A673 (cell line): ENCODE measurements around the gene GRID1. TPM values are rescaled to one million over a fixed set of nuclear protein-coding genes. Genes with fewer than 3 reads are reported as not detected.
"Not testable (repeated sequence)": the region's sequence is repeated elsewhere in the genome, so short reads cannot be mapped to it uniquely, and the experiment has no call there.

Experiments
- BruUV-seq: library from RNA; stranded (reverse); fragments of 400-500 nt; replicated peaks from 2 replicates; lab custom pipeline; 2021; lab: Mats Ljungman, UMichigan
- CTCF ChIA-PET: fragments of 300-600 bp; sonication (Branson Sonifier 250); formaldehyde crosslinking; loops from one replicate; lab custom pipeline; 2022; ENCODE audit warnings: antibody characterized with exemption; lab: Charles Lee
- POLR2A ChIA-PET: fragments of 300-600 bp; sonication (Branson Sonifier 250); formaldehyde crosslinking; loops from one replicate; lab custom pipeline; 2022; ENCODE audit warnings: antibody characterized with exemption; ENCODE audit not compliant: low non-redundant PET; lab: Charles Lee
- DNase-seq: peaks from one replicate; pipeline ENCODE4 v3.0.0-alpha.2; 2015; ENCODE audit warnings: low spot score
- H3K27ac ChIP-seq: fragments of 200-600 bp; sonication (generic); 2 replicates; pipeline ENCODE4 v1.5.1; 2016; ENCODE audit warnings: mixed run types, low read depth, mild to moderate bottlenecking, mixed read lengths, antibody characterized with exemption, low read length; ENCODE audit not compliant: poor library complexity, severe bottlenecking
- H3K27me3 ChIP-seq: fragments of 200-600 bp; sonication (generic); replicated peaks from 2 replicates; pipeline ENCODE4 v1.6.1; 2017; ENCODE audit warnings: mixed run types, low read depth, mild to moderate bottlenecking, mixed read lengths, antibody characterized with exemption, low read length; ENCODE audit not compliant: insufficient read depth, poor library complexity
- H3K36me3 ChIP-seq: fragments of 200-600 bp; sonication (generic); 2 replicates; pipeline ENCODE4 v1.6.1; 2016; ENCODE audit warnings: mixed run types, mild to moderate bottlenecking, mixed read lengths, antibody characterized with exemption, low read length; ENCODE audit not compliant: insufficient read depth, poor library complexity, severe bottlenecking
- H3K4me1 ChIP-seq: fragments of 200-600 bp; sonication (generic); 2 replicates; pipeline ENCODE4 v1.6.1; 2017; ENCODE audit warnings: mixed run types, mild to moderate bottlenecking, mixed read lengths, antibody characterized with exemption, low read length; ENCODE audit not compliant: insufficient read depth, poor library complexity, severe bottlenecking
- H3K4me3 ChIP-seq: fragments of 200-600 bp; sonication (generic); 2 replicates; pipeline ENCODE4 v1.5.1; 2016; ENCODE audit warnings: low read depth, mixed run types, mild to moderate bottlenecking, mixed read lengths, low read length; ENCODE audit not compliant: poor library complexity, severe bottlenecking
- H3K9me3 ChIP-seq: fragments of 200-600 bp; sonication (generic); 2 replicates; pipeline ENCODE4 v1.6.1; 2016; ENCODE audit warnings: mixed run types, low read depth, mild to moderate bottlenecking, mixed read lengths, antibody characterized with exemption, low read length; ENCODE audit not compliant: poor library complexity, severe bottlenecking
- EZH2 ChIP-seq: fragments of 200-600 bp; sonication (generic); IDR thresholded peaks from 2 replicates; pipeline ENCODE4 v1.6.1; 2017; ENCODE audit warnings: borderline replicate concordance, low read depth, mild to moderate bottlenecking, mixed read lengths, antibody characterized with exemption, low read length; ENCODE audit not compliant: poor library complexity, severe bottlenecking
- intact Hi-C: fragments of 100-400 bp; cut with micrococcal nuclease; formaldehyde crosslinking; loops from one replicate; pipeline ENCODE4 v1.10.0; 2022; ENCODE audit not compliant: unreplicated experiment
- total RNA-seq: library from RNA; stranded (reverse); gene quantifications from 2 replicates; pipeline ENCODE4 v1.2.3, GENCODE V29; 2021
- TF ChIP-seq, protein P1 (sequence below): fragments of 300-800, 200-600 bp; sonication (generic); conservative IDR thresholded peaks from 2 replicates; pipeline ENCODE4 v1.5.1; 2017; ENCODE audit warnings: low read depth, mild to moderate bottlenecking, antibody characterized with exemption, low read length, moderate library complexity, mixed read lengths

GRID1 gene
- total RNA-seq, 1 experiment from 2014 or later = not detected

DNA sequence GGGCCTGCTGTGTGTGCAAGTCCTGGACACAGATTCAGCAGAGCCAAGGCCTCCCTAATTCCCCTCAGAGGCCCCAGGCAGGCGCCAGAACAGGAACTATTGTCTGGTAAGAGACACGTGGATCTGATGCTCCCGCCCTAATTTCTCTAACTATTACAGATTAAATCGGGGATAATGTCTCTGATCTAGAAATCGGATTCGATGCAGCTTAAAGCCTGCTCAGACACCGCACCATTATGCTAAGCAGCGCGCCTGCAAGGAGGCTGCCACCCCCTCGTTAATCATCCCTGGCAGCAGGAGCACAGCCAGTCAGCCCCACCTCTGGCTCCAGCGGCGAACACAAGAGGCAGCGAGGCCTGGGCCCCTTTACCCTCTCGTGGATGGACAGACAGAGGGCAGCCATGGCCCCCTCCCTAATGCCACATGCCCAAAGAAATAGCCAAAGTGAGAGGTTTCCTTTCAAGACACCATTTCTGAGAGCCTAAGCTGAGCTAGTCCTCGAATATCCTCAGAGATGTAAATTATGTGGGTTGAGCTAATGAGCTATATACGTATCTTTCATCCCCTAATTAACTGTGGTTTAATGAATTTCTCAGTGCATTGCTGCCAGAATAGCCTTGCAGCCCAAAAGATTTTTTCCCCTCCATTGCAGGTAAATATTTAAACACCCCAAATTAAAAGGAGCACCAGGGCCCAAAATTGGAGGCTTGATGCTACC, 122.1 kb downstream of the GRID1 start:
- Histone ChIP-seq H3K9me3 (no peaks in the 10 kb centered on the region), H3K4me3 (no peak overlapping the region), H3K27me3 (no peaks in the 10 kb centered on the region), H3K27ac (no peak overlapping the region), H3K36me3 (no peaks in the 10 kb centered on the region), H3K4me1 (peaks cover 4% of the 10 kb centered on the region)
- TF ChIP-seq, protein P1, sequence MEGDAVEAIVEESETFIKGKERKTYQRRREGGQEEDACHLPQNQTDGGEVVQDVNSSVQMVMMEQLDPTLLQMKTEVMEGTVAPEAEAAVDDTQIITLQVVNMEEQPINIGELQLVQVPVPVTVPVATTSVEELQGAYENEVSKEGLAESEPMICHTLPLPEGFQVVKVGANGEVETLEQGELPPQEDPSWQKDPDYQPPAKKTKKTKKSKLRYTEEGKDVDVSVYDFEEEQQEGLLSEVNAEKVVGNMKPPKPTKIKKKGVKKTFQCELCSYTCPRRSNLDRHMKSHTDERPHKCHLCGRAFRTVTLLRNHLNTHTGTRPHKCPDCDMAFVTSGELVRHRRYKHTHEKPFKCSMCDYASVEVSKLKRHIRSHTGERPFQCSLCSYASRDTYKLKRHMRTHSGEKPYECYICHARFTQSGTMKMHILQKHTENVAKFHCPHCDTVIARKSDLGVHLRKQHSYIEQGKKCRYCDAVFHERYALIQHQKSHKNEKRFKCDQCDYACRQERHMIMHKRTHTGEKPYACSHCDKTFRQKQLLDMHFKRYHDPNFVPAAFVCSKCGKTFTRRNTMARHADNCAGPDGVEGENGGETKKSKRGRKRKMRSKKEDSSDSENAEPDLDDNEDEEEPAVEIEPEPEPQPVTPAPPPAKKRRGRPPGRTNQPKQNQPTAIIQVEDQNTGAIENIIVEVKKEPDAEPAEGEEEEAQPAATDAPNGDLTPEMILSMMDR = no peak
- TF ChIP-seq EZH2 = no peak
- CTCF ChIA-PET = no interaction called here
- peak; percentile 13 for DNase-seq
- intact Hi-C loops = no loop called here
- BruUV-seq = no TSS peak
- POLR2A ChIA-PET = no interaction called here

DNA sequence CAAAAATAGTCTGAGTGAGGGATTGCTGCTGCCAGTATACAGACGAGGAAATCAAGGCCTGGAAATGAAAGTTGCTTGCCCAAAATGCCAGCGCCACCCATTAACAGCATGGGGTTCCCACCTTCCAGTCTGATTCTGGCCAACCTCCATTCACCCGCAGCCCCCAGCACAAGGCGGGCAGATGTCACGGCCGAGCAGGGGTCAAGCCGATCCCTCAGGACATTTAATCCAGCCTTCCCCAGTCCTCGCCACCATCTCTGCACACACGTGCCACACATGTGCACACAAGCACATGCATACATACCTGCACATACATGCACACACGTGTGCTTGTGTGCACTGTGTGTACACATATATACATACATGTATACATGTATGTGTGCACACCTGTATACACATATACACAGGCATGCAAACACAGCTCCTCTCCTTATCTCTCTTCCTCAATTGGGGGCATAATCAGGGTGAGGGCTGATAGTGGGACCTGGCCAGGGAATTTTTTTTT, 122.9 kb downstream of the GRID1 start:
- H3K36me3 ChIP-seq = no peaks in the 10 kb centered on the region
- BruUV-seq = no TSS peak
- intact Hi-C loops = no loop called here
- no peak for TF ChIP-seq EZH2
- TF ChIP-seq, protein P1 = no peak
- peaks cover 4% of the 10 kb centered on the region for H3K4me1 ChIP-seq
- DNase-seq = no peak
- no peaks in the 10 kb centered on the region for H3K9me3 ChIP-seq
- H3K27ac ChIP-seq = no peak overlapping the region
- no peak overlapping the region for H3K4me3 ChIP-seq
- POLR2A ChIA-PET = no interaction called here
- CTCF ChIA-PET = no interaction called here
- no peaks in the 10 kb centered on the region for H3K27me3 ChIP-seq

- Histone ChIP-seq H3K4me1 (peaks cover 4% of the 10 kb centered on the region), H3K27me3 (no peaks in the 10 kb centered on the region), H3K27ac (no peak overlapping the region), H3K36me3 (no peaks in the 10 kb centered on the region), H3K4me3 (no peak overlapping the region), H3K9me3 (no peaks in the 10 kb centered on the region)
- POLR2A ChIA-PET = no interaction called here
- BruUV-seq = no TSS peak
- no peak for DNase-seq
- CTCF ChIA-PET = no interaction called here
- TF ChIP-seq, protein P1 = no peak
- TF ChIP-seq EZH2 = no peak
- intact Hi-C loops = no loop called here
Measured at GRCh38 chr10:86242761-86243160, 123.8 kb downstream of the GRID1 start.

DNA sequence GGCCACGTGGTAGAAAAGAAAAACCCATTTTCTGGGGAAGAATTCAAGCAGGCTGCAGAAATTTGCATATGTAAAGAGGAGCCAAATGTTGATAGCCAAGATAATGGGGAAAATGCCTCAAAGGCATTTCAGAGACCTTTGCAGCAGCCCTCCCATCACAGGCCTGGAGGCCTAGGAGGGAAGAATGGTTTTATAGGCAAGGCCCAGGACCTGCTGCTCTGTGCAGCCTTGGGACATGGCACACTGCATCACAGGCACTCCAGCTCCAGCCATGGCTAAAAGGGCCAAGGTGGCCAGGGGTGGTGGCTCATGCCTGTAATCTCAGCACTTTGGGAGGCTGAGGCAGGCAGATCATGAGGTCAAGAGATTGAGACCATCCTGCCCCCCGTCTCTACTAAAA, 128.5 kb downstream of the GRID1 start:
- H3K9me3 ChIP-seq, H3K4me1 ChIP-seq, intact Hi-C loops, H3K4me3 ChIP-seq, H3K27me3 ChIP-seq, H3K27ac ChIP-seq, DNase-seq, CTCF ChIA-PET, POLR2A ChIA-PET, H3K36me3 ChIP-seq, BruUV-seq: not testable (repeated sequence)
